Astrocyte (in vitro differentiated cells and primary cell): Measurements from ENCODE around the gene CIB2.

Experiments used
- EZH2 ChIP-seq: IDR thresholded peaks from 2 replicates; pipeline ENCODE4 v1.6.1; 2012; ENCODE audit warnings: mild to moderate bottlenecking, low read length, inconsistent platforms; ENCODE audit not compliant: insufficient read depth
- TF ChIP-seq, protein P1 (sequence below): IDR thresholded peaks from 2 replicates; pipeline ENCODE4 v1.5.1; 2011; ENCODE audit warnings: low read depth, mild to moderate bottlenecking, inconsistent platforms, low read length, moderate library complexity; ENCODE audit not compliant: insufficient read depth

DNA sequence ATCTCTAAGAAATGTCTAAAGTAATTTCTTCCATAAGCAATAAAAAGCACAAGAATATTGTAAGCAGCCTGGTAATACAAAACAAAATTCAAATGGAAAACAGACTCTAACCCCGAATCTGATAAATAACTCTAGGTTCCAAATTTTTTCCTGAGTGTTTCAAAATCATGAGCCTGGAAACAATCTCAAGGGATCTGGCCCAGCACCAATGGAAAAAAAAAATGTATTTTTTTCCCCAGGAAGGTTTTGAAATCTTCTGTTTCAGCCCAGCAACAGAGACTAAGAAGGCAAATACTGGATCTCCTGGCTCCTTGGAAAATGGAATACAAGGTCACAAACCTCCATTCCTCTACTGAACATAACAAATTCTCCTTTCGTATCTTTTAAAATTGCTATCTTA, 66.7 kb downstream of the CIB2 start:
- TF ChIP-seq, protein P1, sequence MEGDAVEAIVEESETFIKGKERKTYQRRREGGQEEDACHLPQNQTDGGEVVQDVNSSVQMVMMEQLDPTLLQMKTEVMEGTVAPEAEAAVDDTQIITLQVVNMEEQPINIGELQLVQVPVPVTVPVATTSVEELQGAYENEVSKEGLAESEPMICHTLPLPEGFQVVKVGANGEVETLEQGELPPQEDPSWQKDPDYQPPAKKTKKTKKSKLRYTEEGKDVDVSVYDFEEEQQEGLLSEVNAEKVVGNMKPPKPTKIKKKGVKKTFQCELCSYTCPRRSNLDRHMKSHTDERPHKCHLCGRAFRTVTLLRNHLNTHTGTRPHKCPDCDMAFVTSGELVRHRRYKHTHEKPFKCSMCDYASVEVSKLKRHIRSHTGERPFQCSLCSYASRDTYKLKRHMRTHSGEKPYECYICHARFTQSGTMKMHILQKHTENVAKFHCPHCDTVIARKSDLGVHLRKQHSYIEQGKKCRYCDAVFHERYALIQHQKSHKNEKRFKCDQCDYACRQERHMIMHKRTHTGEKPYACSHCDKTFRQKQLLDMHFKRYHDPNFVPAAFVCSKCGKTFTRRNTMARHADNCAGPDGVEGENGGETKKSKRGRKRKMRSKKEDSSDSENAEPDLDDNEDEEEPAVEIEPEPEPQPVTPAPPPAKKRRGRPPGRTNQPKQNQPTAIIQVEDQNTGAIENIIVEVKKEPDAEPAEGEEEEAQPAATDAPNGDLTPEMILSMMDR: no peak
- TF ChIP-seq EZH2: no peak
